ENCODE results near the gene XXYLT1.
"Not testable (repeated sequence)": the region's sequence is repeated elsewhere in the genome, so short reads cannot be mapped to it uniquely, and the experiment has no call there.

The XXYLT1 gene

GRCh38 chr3:195297446-195297845 is 26.5 kb upstream of the XXYLT1 start:
- no peak for DNase-seq (ENCODE audit: low spot score)
- in situ Hi-C loops (cut with MboI; ENCODE audit: low pct_unique_long_range_greater_than_20kb, low sequenced_read_pairs, unreplicated experiment) = no loop called here
- TF ChIP-seq, protein P1, sequence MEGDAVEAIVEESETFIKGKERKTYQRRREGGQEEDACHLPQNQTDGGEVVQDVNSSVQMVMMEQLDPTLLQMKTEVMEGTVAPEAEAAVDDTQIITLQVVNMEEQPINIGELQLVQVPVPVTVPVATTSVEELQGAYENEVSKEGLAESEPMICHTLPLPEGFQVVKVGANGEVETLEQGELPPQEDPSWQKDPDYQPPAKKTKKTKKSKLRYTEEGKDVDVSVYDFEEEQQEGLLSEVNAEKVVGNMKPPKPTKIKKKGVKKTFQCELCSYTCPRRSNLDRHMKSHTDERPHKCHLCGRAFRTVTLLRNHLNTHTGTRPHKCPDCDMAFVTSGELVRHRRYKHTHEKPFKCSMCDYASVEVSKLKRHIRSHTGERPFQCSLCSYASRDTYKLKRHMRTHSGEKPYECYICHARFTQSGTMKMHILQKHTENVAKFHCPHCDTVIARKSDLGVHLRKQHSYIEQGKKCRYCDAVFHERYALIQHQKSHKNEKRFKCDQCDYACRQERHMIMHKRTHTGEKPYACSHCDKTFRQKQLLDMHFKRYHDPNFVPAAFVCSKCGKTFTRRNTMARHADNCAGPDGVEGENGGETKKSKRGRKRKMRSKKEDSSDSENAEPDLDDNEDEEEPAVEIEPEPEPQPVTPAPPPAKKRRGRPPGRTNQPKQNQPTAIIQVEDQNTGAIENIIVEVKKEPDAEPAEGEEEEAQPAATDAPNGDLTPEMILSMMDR (IDR thresholded peaks at IDR 0.05; ENCODE audit: extremely low read depth, insufficient read depth, missing control alignments) = no peak

GRCh38 chr3:195296662-195297061 is 25.7 kb upstream of the XXYLT1 start:
- TF ChIP-seq, protein P1 (IDR thresholded peaks at IDR 0.05; ENCODE audit: extremely low read depth, insufficient read depth, missing control alignments) = no peak
- no peak for DNase-seq (ENCODE audit: low spot score)
- in situ Hi-C loops (cut with MboI; ENCODE audit: low pct_unique_long_range_greater_than_20kb, low sequenced_read_pairs, unreplicated experiment) = no loop called here

GRCh38 chr3:195291121-195291520 is 20.2 kb upstream of the XXYLT1 start:
- TF ChIP-seq, protein P1 (IDR thresholded peaks at IDR 0.05; ENCODE audit: extremely low read depth, insufficient read depth, missing control alignments) = no peak

DNA sequence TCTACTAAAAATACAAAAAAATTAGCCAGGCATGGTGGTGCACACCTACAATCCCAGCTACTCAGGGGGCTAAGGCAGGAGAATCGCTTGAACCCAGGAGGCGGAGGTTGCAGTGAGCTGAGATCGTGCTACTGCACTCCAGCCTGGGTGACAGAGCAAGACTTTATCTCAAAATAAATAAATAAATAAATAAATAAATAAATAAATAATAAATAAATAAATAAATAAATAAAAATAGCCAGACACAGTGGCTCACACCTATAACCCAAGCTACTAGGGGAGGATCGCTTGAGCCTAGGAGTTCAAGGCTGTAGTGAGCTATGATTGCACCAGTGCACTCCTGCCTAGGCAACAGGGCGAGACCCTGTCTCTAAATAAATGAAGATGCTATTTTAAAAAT is 19.7 kb upstream of the XXYLT1 start:
- in situ Hi-C loops (cut with MboI; ENCODE audit: low pct_unique_long_range_greater_than_20kb, low sequenced_read_pairs, unreplicated experiment); DNase-seq (ENCODE audit: low spot score): not testable (repeated sequence)

More at GRCh38 chr3:195291121-195291520, 20.2 kb upstream of the XXYLT1 start:
- DNase-seq (ENCODE audit: low spot score) = no peak
- in situ Hi-C loops (cut with MboI; ENCODE audit: low pct_unique_long_range_greater_than_20kb, low sequenced_read_pairs, unreplicated experiment) = no loop called here

- TF ChIP-seq, protein P1 (IDR thresholded peaks at IDR 0.05; ENCODE audit: extremely low read depth, insufficient read depth, missing control alignments) = no peak
- DNase-seq (ENCODE audit: low spot score) = no peak
- in situ Hi-C loops (cut with MboI; ENCODE audit: low pct_unique_long_range_greater_than_20kb, low sequenced_read_pairs, unreplicated experiment) = no loop called here
Observed at GRCh38 chr3:195286115-195286872, 15.3 kb upstream of the XXYLT1 start.

DNA sequence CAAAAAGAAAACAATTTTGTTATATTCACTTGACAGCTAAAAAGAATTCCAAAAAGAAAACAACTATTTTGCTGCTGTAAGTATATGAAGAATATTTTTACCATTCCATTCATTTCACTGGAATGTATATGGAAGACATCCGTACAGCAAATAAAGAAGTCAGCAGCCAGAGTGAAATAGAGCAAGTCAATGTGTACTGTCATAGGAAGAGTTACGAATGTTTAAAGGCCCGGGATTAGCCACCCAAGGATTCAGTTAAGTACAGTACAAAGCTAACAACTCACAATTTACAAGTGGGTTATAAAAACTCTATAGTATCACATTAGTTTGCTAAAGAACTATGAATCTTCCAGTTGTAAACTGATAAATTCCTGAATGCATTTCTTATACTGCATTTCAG is 14.4 kb upstream of the XXYLT1 start:
- in situ Hi-C loops (cut with MboI; ENCODE audit: low pct_unique_long_range_greater_than_20kb, low sequenced_read_pairs, unreplicated experiment) = no loop called here
- TF ChIP-seq, protein P1 (IDR thresholded peaks at IDR 0.05; ENCODE audit: extremely low read depth, insufficient read depth, missing control alignments) = no peak
- DNase-seq (ENCODE audit: low spot score) = no peak

GRCh38 chr3:195284842-195285241 is 13.9 kb upstream of the XXYLT1 start:
- DNase-seq (ENCODE audit: low spot score) = no peak
- TF ChIP-seq, protein P1 (IDR thresholded peaks at IDR 0.05; ENCODE audit: extremely low read depth, insufficient read depth, missing control alignments) = no peak
- in situ Hi-C loops (cut with MboI; ENCODE audit: low pct_unique_long_range_greater_than_20kb, low sequenced_read_pairs, unreplicated experiment) = no loop called here
